DND-41 (cell line): Measurements from ENCODE around the gene ADGRF1.

Source experiments
- ATAC-seq: fragments of 200-7000 bp; cut with Tn5 transposase; 3 replicates; pipeline ENCODE4 v1.9.1; 2021; ENCODE audit warnings: low read depth; ENCODE audit not compliant: insufficient read depth
- DNase-seq: peaks from one replicate; pipeline ENCODE4 v3.0.0-alpha.2; 2020
- H2AFZ ChIP-seq: 2 replicates; pipeline ENCODE4 v1.6.0; 2012; ENCODE audit warnings: low read depth, low read length
- H3K27ac ChIP-seq: 2 replicates; pipeline ENCODE4 v1.5.1; 2012; ENCODE audit warnings: low read length, inconsistent platforms
- H3K27me3 ChIP-seq: fragments of 200-600 bp; sonication (generic); 2 replicates; pipeline ENCODE4 v1.6.0; 2012; ENCODE audit warnings: low read length, mild to moderate bottlenecking, inconsistent platforms; ENCODE audit not compliant: insufficient read depth, poor library complexity
- H3K36me3 ChIP-seq: 2 replicates; pipeline ENCODE4 v1.5.1; 2012; ENCODE audit warnings: low read length, inconsistent platforms; ENCODE audit not compliant: insufficient read depth
- H3K4me1 ChIP-seq: 2 replicates; pipeline ENCODE4 v1.5.1; 2012; ENCODE audit warnings: mild to moderate bottlenecking, low read length; ENCODE audit not compliant: insufficient read depth
- H3K4me2 ChIP-seq: 2 replicates; pipeline ENCODE4 v1.6.0; 2012; ENCODE audit warnings: mild to moderate bottlenecking, moderate library complexity, low read length, inconsistent platforms; ENCODE audit not compliant: insufficient read depth
- H3K4me3 ChIP-seq, 2 experiments: fragments of 200-600 bp in 1 of 2; shearing (Covaris generic) in 1 of 2; 2 replicates each; pipeline ENCODE4 v1.5.1; 2012 to 2016; ENCODE audit warnings: inconsistent platforms in 2 of 2, low read length in 2 of 2, mild to moderate bottlenecking in 2 of 2, low read depth in 1 of 2, moderate library complexity in 1 of 2
- H3K79me2 ChIP-seq: 2 replicates; pipeline ENCODE4 v1.6.0; 2012; ENCODE audit warnings: low read length, inconsistent platforms; ENCODE audit not compliant: insufficient read depth
- H3K9ac ChIP-seq: 2 replicates; pipeline ENCODE4 v1.6.0; 2012; ENCODE audit warnings: low read depth, mild to moderate bottlenecking, inconsistent platforms, low read length, moderate library complexity
- H3K9me3 ChIP-seq: 2 replicates; pipeline ENCODE4 v1.5.1; 2012; ENCODE audit warnings: low read length, moderate library complexity, mild to moderate bottlenecking, inconsistent platforms; ENCODE audit not compliant: insufficient read depth, severe bottlenecking
- H4K20me1 ChIP-seq: 2 replicates; pipeline ENCODE4 v1.6.0; 2012; ENCODE audit warnings: low read length; ENCODE audit not compliant: insufficient read depth
- EZH2 ChIP-seq: IDR thresholded peaks from 3 replicates; pipeline ENCODE4 v1.6.1; 2012; ENCODE audit warnings: borderline replicate concordance, low read depth, mild to moderate bottlenecking, moderate library complexity, low read length, inconsistent platforms; ENCODE audit not compliant: severe bottlenecking
- TF ChIP-seq, protein P1 (sequence below): IDR thresholded peaks from 2 replicates; pipeline ENCODE4 v1.5.1; 2012; ENCODE audit warnings: borderline replicate concordance, low read length, moderate library complexity, mild to moderate bottlenecking; ENCODE audit not compliant: poor library complexity, severe bottlenecking; ENCODE audit errors: extremely low read depth

ADGRF1 gene

DNA sequence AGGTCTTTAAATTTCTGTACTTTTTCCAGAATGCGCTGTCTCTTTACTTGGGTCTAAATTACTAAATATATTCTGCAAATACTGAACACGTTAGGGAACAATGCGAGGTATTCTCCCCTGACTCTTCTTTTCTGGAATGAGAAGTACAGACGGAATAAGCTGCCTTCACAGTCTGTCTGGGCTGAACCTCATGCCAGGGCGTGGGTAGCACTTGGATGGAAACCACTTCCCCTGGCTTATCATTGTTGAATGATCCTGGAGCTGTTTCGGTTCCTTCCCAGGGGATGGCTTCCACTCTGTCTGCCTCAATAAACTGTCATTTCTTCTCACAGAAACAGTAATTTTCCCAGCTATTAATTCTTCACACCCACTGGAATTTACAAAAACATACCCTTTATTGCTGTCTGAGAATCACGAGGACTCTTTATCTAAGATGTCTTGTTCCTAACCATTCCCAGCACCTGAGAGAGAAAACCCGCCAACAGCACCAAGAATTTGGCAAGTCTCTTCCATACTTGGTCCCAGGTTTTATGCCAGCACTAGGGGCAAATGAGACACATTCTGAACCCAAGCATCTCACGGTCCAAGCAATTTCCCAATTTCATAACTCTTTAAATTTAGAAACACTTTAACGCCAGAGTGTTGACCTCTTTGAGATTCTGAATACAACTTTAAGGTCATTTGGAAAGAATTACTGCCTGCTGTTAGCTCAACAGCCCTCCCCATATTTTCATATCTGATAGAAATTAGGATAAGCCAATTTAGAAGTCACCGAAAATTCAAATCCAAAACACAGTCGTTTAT is 77.2 kb downstream of the ADGRF1 start:
- H3K9ac ChIP-seq, result no peak overlapping the region
- H3K4me3 ChIP-seq, result no peak overlapping the region
- H3K4me1 ChIP-seq, result no peaks in the 10 kb centered on the region
- no peak for ATAC-seq
- no peak overlapping the region for H3K4me2 ChIP-seq
- no peaks in the 10 kb centered on the region for H4K20me1 ChIP-seq
- DNase-seq, result no peak
- no peak overlapping the region for H2AFZ ChIP-seq
- TF ChIP-seq, protein P1, sequence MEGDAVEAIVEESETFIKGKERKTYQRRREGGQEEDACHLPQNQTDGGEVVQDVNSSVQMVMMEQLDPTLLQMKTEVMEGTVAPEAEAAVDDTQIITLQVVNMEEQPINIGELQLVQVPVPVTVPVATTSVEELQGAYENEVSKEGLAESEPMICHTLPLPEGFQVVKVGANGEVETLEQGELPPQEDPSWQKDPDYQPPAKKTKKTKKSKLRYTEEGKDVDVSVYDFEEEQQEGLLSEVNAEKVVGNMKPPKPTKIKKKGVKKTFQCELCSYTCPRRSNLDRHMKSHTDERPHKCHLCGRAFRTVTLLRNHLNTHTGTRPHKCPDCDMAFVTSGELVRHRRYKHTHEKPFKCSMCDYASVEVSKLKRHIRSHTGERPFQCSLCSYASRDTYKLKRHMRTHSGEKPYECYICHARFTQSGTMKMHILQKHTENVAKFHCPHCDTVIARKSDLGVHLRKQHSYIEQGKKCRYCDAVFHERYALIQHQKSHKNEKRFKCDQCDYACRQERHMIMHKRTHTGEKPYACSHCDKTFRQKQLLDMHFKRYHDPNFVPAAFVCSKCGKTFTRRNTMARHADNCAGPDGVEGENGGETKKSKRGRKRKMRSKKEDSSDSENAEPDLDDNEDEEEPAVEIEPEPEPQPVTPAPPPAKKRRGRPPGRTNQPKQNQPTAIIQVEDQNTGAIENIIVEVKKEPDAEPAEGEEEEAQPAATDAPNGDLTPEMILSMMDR, result no peak
- no peak for TF ChIP-seq EZH2
- H3K27ac ChIP-seq, result no peak overlapping the region
- no peaks in the 10 kb centered on the region for H3K9me3 ChIP-seq
- H3K36me3 ChIP-seq, result no peaks in the 10 kb centered on the region
- no peaks in the 10 kb centered on the region for H3K79me2 ChIP-seq
- no peaks in the 10 kb centered on the region for H3K27me3 ChIP-seq

DNA sequence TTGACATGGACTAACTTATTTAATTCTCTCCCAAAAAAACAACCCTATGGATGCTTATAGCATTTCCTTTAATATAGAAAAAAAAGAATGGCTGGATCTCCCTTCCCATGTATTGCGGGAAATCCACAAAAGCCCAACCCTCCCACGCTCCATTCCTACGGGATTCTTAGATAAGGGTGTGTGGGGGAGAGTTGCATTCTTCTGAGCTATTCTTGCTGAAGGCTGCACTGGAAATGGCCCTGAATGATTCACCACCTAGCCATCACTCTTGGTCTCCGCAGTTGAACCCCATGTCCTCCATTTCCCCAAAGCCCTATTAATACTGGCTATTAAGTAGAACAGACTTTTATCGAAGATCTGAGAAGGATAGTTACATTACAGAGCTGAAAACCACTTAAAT is 78.5 kb downstream of the ADGRF1 start:
- TF ChIP-seq EZH2, result no peak
- TF ChIP-seq, protein P1, result no peak
- Histone ChIP-seq H3K4me3 (no peak overlapping the region), H3K79me2 (no peaks in the 10 kb centered on the region), H3K4me2 (no peak overlapping the region), H3K36me3 (no peaks in the 10 kb centered on the region), H4K20me1 (no peaks in the 10 kb centered on the region), H3K27me3 (no peaks in the 10 kb centered on the region), H3K4me1 (no peaks in the 10 kb centered on the region), H3K27ac (no peak overlapping the region), H3K9ac (no peak overlapping the region), H2AFZ (no peak overlapping the region), H3K9me3 (no peaks in the 10 kb centered on the region)
- DNase-seq (no peak), ATAC-seq (no peak)

DNA sequence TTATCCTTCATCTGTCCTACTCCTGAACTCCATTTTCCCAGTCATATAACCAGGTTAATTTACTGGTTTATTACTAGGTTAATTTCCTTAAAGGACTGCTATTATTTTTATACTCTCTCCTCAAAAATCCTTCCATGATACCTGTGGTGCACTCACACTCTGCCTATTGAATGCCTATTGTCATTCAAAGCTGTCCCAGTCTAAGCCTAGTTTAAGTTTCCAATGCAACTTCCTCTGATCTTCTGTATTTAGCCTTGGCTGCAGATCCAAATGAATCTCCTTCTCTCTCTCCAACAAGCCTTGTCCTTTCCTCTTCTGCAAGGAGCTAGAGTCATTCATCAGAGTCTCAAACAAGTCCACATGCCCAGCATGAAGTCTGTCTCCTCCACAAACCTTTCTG is 79.1 kb downstream of the ADGRF1 start:
- Histone ChIP-seq H3K27ac (no peak overlapping the region), H3K36me3 (no peaks in the 10 kb centered on the region), H3K4me2 (no peak overlapping the region), H3K79me2 (no peaks in the 10 kb centered on the region), H3K9ac (no peak overlapping the region), H3K27me3 (no peaks in the 10 kb centered on the region), H3K9me3 (no peaks in the 10 kb centered on the region), H3K4me3 (no peak overlapping the region), H2AFZ (no peak overlapping the region), H4K20me1 (no peaks in the 10 kb centered on the region), H3K4me1 (no peaks in the 10 kb centered on the region)
- no peak for TF ChIP-seq EZH2
- TF ChIP-seq, protein P1, result no peak
- DNase-seq (no peak), ATAC-seq (no peak)
